CD4-positive, alpha-beta T cell treated with Interleukin-15 for 4 hours (primary cell): ENCODE results near the gene PPP1R15A.
"Not testable (repeated sequence)": the region's sequence is repeated elsewhere in the genome, so short reads cannot be mapped to it uniquely, and the experiment has no call there.

Experiments
- DNase-seq: peaks from one replicate; pipeline ENCODE4 v3.0.0-alpha.2; 2020; ENCODE audit warnings: low spot score

PPP1R15A gene

DNA sequence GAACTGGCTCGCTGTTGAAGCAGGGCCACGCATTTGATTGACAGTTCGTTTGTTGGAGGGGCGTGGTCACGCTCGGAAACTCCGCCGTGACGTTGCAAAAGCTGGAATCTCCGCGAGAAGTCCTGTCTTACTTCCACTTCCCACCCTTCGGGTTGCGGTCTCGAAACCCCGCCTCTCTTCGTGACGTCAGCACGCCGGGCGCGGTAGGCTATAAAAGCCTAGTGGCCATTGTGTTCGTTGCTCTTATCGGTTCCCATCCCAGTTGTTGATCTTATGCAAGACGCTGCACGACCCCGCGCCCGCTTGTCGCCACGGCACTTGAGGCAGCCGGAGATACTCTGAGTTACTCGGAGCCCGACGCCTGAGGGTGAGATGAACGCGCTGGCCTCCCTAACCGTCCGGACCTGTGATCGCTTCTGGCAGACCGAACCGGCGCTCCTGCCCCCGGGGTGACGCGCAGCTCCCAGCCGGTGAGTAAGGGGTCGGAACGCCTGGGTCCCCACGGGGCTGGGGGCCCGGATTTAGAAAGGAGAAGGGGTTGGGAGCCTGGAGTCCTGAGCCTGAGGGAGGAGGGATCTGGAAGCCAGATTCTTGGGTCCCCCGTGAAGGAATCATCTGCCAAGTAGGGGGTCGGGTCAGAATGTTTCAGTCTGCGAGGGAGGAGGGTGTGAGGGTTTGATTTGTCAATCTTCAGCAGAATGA is at the start of gene PPP1R15A:
PPP1R15A (plus strand) TSS at position 240 of the 702 bp plus-strand sequence. CDS start 813 bp downstream, outside the sequence.
- DNase-seq, result peak; percentile 99

DNA sequence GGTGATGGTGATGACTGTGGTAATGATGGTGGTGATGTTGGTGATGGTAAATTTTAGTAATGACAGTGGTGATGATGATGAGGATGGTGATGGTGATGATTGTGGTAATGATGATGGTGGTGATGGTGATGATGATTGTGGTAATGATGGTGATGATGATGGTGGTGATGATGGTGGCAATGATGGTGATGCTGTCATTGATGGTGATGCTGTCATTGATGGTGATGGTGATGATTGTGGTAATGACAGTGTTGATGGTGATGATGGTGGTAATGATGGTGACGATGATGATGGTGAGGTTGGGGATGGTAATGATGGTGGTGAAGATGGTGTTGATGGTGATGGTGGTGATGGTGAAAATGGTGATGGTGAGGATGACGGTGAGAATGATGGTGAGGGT is 49.7 kb upstream of the PPP1R15A start:
- no peak for DNase-seq

DNA sequence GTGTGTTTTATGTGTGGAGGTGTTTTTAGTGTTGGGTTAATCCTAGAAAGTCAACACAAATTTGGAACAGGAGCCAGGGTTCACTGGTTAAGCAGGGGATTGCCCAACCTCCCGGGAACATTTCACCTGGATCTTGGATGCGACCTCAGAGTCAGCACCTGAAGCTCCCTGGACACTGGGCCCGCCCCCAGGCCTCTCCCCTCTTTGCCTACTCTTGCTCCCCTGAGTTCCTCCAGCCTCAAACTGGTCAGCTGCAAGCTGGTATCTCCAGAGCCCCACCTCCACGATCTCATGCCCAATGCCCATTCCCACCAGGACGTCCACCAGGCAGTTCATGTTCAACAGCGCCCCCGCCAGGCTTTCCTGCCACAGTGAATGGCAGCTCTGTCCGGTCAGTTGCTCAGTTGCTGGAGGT is 45.6 kb upstream of the PPP1R15A start:
- DNase-seq, result no peak

DNA sequence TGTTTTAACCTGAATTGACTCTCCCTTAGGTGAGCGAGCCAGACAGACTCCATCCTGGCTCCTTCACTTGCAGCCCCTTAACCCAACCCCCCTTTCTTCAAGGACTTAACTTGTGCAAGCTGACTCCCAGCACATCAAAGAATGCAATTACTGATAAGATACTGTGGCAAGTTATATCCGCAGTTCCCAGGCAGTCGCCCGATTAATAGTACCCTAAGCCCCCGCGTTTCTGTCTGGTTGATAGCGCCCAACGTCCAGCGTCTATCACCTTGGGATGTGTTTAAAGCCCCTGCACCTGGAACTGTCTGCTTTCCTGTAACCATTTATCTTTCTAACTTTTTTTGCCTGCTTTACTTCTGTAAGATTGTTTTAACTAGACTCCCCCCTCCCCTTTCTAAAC is 42.1 kb upstream of the PPP1R15A start:
- DNase-seq, result no peak

DNA sequence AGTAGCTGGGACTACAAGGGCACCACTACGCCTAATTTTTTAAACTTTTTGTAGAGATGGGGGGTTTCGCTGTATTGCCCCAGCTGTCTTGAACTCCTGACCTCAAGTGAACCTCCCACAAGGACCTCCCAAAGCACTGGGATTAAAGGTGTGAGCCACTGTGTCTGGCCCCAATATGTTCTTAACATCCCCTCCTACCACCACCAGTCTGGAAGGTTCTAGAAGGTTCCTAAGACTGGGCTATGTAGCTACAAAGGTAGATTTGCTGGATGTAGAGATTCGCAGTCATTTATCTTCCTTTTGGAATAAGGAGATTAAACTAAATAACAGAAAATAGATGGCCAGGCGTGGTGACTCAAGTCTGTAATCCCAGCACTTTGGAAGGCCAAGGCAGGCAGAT is 41.3 kb upstream of the PPP1R15A start:
- no peak for DNase-seq

DNA sequence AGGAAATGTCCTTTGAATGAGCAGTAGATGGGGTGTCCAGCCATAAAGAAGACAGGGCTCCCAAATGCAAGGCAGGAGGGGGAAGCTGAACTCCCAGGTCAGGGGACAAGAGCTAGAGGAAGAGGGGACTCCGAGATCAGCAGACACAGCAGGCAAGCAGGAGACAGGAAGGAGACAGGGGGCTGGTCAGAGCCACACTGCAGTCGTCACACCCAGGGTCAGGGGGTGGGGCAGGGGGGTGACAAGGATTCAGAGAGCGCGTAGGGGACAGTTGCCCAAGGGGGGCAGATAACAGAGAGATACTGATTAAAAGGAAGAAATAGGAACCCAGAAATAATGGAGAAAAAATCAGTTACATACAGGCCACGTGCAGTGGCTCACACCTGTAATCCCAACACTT is 39.2 kb upstream of the PPP1R15A start:
- no peak for DNase-seq

DNA sequence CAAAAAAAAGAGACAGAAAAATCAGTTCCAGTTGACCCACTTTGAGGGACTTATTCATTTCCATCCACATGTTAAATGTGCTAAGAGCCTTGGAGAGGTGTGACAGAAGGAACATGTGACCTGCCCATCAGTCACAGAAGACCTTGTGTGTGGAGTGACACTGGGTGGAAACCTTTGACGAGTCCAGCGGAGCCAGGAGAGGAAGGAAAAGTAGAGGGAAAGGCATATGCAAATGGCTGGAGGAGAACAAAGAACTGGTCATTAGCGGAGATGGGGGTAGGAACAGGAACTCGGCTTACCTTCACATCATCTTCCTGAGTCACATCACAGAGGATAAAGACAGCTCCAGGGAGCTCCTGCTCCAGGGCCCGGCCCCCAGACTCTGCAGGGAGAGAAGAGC is 38.2 kb upstream of the PPP1R15A start:
- DNase-seq, result no peak

DNA sequence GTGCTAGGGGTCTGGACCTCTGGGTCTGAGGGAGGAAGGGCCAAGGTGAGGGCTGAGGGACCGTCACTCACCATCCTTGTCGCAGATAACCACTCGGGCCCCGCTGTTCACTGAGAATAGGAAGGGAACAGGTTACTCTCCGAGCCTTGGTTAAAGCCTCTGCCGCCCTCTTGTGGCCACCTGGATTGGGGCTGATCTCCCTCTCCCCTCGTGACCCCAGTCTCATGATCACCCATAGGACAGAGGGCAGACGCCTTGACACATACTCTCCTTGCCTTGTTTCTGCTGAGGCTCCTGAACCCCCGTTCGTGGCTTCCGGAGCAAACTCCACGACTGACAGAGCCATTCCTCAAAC is 36.5 kb upstream of the PPP1R15A start:
- peak; percentile 93 for DNase-seq

DNA sequence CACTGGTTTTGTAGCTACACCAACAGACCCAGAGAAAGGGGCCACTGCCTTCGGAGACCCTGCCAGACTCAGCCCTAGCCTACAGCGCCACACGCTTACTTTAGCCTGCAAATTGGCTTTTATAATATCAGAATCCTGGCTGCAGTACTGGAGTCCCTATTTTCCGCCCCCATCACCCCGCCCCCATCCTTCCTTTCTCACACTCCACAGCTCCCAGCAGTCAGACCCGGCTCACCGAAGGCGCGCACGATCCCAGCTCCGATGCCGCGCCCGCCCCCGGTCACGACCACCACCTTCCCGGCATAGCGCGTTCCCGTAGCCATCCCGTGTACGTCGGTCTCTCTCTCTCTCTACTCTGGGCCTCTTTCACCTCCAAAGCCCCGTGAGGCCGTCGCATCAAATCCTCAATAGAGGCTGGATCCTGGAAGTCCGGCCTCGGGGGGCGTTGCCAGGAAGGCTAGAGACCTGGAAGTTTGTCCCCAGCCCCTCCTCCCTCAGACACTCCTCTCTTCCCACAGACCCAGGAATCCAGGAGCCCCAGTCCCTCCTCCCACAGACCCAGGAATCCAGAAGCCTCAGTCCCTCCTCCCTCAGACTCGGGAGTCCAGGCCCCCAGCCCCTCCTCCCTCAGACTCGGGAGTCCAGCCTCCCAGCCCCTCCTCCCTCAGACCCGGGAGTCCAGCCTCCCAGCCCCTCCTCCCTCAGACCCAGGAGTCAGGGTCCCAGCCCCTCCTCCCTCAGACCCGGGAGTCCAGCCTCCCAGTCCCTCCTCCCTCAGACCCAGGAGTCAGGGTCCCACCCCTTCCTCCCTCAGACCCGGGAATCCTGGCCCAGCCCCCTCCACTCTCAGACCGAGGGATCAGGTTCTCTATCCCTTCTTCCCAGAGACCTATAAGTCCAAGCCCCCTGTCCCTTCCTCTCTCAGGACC is 35.9 kb upstream of the PPP1R15A start, which contains the start of gene HSD17B14:
HSD17B14 (minus strand) TSS at position 403 of the 929 bp plus-strand sequence; CDS start at position 323, 80 bp downstream.
- no peak for DNase-seq

DNA sequence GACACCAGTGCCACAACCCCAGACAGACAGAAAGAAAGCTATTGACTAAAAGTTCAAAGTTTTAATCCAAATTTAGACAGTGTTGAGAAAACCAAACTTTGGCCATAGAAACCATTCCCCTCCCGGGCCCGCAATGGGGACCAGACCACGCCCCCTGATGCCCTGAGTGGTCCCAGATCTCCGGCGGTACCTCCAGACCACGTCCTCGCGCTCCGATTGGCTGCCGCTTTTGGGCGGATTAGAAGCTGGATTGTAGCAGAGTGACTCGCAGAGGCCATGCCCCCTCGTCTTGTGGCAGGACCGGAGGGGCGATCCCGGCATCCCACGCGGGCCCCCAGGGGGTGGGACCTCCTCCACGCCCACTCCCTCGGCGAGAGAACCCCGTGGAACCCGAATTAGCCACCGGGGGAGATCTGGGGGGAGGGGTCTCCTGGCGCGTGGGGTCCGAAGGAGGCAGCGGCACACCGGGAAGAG is 35.1 kb upstream of the PPP1R15A start:
- peak; percentile 75 for DNase-seq

DNA sequence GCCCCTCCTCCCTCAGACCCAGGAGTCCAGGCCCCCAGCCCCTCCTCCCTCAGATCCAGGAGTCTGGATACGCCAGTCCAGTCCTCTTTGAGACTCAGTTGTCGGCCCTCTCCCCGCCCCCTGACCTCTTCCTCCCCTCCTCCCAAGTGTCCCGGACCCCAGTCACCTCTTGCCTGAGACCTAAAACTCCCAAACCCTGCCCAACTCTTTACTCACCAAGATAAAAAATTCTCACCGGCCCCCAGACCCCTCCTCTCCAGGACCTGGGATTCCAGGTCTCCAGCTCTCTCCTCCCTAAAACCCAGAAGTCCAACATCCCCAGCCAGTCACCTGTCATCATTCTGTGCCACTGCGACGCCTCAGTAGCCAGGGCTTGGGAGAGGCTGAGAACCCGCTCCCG is 34.5 kb upstream of the PPP1R15A start:
- no peak for DNase-seq

DNA sequence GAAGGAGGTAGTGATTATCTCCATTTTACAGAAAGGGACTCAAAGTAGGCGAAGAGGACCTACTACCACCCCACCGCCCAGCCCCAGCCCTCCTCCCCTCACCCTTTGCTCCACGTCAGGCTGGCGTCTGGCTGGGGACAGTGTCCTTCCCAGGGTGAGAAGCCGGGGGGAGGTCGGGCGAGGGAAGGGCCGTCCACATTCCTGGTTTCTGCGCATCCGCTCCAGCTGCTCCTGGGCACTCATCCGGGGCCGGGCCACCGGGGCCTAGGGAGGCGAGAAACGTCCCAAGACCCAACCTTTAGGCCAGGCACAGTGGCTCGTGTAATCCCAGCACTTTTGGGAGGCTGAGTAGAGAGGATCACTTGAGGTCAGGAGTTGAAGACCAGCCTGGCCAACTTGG is 31.2 kb upstream of the PPP1R15A start:
- no peak for DNase-seq

DNA sequence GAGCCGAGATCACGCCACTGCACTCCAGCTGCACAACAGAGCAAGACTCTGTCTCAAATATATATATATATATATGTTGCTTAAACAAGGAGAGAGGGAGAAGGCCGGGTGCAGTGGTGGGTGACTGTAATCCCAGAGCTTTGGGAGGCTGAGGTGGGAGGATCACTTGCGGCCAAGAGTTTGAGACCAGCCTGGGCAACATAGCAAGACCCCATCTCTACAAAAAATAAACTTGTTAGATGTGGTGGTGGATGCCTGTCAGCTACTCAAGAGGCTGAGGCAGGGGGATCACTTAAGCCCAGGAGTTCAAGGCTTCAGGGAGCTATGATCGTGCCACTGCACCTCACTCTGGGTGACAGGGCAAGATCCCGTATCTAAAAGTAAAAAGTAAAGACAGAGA is 30.6 kb upstream of the PPP1R15A start:
- no peak for DNase-seq

DNA sequence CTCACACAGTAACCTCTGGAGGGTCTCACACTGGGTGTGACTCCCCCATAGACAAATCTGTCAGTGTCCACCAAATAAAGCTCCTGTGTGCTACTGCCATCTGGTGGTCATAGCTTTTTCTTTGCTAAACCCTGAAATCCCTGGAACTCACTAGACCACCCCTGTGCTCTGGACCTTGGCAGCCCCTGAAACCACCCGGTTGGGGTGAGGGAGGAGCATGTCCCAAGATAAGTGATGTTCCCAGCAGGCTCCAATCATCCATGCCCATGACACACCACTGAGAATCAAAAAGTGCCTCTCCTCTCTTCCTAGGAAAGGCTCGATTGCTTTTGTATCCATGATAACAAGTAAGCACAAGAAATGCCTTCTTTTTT is 29.4 kb upstream of the PPP1R15A start:
- peak; percentile 62 for DNase-seq

DNA sequence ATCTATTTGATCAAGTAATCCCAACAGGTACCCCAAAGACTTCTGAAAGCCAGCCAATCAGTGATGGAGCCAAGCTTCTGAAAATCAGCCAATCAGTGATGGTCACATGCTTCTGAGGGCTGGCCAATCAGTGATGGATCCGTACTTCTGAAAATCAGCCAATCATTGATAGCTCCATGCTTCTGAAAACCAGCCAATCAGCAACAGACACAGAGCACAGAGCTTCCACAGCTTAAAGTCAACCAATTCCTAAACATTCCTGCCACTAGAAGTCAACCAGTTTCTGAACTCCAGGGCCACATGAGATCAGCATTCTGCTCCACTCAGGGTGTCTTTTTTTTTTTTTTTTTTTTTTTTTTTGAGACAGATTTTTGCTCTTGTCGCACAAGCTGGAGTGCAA is 27.7 kb upstream of the PPP1R15A start:
- no peak for DNase-seq

DNA sequence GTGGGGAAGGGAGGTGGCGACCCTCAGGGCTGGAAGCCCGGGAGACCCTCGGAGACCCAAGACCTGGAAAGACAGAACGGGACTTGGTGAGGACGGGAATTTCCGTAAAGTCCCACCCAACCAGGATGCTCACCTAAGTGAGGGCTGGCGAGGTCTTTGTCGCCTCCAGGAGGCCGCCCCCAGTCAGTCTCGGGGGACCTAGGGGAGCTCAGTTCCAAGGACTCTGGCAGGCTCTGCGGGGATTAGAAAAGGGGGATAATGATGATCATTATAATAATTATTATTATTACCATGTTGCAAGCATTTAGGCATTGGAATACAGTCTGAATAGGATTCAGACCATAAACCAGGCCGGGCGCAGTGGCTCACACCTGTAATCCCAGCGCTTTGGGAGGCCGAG is 26.8 kb upstream of the PPP1R15A start:
- no peak for DNase-seq

DNA sequence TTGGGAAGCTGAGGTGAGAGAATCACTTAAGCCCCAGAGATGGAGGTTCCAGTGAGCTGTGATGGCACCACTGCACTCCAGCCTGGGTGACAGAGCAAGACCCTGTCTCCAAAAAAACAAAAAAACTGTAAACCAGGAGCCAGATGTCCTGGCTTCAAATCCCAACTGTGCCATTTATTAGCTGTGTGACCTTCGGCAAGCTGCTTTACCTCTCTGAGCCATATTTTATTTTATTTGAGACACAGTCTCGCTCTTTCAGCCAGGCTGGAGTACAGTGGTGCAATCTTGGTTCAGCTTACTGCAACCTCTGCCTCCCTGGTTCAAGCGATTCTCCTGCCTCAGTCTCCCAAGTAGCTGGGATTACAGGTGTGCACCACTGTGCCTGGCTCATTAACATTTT is 25.6 kb upstream of the PPP1R15A start:
- DNase-seq, result not testable (repeated sequence)

DNA sequence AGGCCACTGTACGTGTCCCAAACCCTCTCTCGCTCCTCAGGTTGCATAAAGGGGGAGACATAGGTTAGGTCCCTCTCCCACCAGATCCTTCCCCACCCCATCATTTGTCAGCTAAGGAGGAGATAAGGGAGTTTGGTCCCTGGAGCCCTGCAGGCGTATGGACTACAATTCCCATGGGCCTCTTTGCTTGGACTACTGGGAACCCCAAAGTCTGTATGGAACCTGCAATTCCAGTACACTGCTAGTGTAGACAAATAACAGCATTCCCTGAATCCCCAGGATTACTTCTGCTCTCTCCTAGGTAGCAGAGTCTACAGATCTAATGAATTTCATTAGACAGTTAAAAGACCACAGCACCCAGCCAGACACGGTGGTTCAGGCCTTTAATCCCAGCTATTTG is 19.9 kb upstream of the PPP1R15A start:
- no peak for DNase-seq

DNA sequence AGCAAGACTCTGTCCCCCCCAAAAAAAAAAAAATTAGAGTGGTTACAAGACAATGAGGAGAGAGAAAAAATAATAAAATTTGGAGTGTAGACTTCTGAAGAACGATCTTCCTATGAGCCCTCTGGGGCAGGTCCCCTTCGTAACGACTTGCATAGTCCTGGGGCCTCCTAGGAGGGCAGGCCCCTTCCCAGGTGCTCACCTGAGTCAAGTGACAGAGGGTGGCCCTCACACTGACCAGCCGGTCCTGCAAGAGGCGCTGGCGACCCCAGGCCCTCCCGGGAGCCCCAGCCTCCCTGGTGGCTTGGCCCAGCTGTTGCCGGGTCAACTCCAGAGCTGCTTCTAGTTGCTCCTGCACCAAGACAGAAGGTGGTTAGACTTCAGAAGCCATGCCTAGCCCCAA is 18.7 kb upstream of the PPP1R15A start:
- no peak for DNase-seq

DNA sequence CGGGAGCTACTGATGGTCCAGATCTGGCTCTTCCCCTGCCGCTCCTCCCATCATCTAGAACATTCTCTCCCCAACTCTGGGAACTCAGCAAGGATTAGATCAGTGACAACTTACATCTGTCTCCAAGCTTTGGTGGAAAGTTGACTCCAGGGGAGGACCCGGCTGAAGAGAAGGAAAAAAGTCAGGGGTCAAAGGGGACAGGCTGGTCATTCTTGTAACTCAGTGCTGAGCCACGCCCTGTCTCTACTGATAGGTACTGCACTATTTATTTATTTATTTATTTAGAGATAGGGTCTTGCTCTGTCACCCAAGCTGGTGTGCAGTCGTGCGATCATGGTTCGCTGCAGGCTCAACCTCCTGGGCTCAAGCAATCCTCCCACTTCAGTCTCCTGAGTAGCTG is 18.1 kb upstream of the PPP1R15A start:
- no peak for DNase-seq

DNA sequence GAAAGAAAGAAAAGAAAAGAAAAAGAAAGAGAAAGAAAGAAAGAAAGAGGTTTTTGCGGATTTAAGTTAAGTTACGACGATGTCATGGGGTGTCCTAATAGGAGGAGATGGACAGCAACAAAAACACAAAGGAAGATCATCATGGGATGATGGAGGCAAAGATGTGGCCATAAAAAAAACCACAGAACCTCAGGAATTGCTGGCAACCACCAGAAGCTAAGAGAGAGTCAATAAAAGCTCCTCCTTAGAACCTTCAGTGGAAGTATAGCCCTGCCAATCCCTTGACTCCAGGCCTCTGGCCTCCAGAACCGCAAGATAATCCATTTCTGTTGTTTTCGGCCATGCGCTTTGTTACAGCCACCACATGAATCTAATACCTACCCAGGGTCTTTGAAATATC is 15.3 kb upstream of the PPP1R15A start:
- no peak for DNase-seq

DNA sequence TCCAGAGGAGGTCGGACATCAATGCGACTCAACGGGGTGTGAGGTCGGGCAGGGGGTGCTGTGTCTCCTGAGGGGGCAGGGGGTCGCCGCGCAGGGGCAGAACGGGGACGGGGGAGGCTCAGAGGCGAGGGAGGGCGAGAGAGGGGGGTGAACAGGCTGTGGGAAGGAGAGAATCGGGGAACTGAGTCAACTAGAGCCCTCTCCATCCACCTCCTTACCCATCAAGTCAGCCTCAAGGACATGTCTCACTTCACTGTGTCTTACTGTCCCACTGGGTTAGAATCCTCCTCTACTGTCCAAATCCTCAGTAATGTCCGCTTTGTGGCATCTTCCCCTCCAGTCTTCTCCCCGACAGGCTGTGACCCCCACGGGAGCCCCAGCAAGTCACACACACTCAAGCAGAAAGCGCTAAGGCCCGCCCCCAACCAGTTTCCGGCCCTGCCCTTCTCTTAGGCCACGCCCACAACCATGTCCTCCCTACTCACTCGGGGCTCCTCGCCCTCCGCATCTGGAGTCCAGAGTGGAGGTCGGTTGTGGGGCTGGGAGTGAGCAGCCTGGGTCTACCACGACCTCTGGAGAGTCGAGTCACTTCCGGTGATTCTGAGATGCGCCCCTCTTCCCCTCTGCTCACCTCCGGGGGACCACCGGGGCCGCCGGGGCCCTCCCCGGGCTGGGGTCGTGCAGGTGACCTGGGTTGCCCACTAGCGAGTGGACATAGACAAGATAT is 13.1 kb upstream of the PPP1R15A start:
- peak; percentile 82 for DNase-seq
